Measurements from ENCODE around the gene GLTPD2.

GRCh38 chr17:4742133-4742532, 46.6 kb upstream of the GLTPD2 start:
- no peak for TF ChIP-seq POLR2A (IDR thresholded peaks at IDR 0.05)
- TF ChIP-seq CTCF (IDR thresholded peaks at IDR 0.05): no peak

Measured in body of pancreas (tissue), 4 donors.